ENCODE data around the gene MYO10. TPM values are rescaled to one million over a fixed set of nuclear protein-coding genes. Genes with fewer than 3 reads are reported as not detected.

MYO10 gene
- total RNA-seq, 4 donors from 2014 or later = 51.6 to 190 (median 72.9) TPM

- H3K9me3 ChIP-seq = no peaks in the 10 kb centered on the region
- no peaks in the 10 kb centered on the region for H3K4me1 ChIP-seq
- TF ChIP-seq POLR2A (IDR thresholded peaks at IDR 0.05) = no peak
- no peak for TF ChIP-seq EP300 (IDR thresholded peaks at IDR 0.05; ENCODE audit: low read depth)
- no peak for TF ChIP-seq CTCF (IDR thresholded peaks at IDR 0.05)
- TF ChIP-seq POLR2AphosphoS5 (IDR thresholded peaks at IDR 0.05) = no peak
- no peaks in the 10 kb centered on the region for H3K27me3 ChIP-seq
- intact Hi-C loops (cut with DNase I; ENCODE audit: low total_unique reads) (no loop called here), in situ Hi-C loops (cut with MboI; ENCODE audit: low pct_ligation_motif_present in 1 of 4, low pct_unique_long_range_greater_than_20kb in 1 of 4, low sequenced_read_pairs in 3 of 4) (no loop called here)
- WGBS, 2 donors (ENCODE audit: low coverage in 1 of 2) = 82% methylated on average over 14 of the region's 14 CpGs; no CpG with 5 or more reads in 1 of the 2 donors
- no peak for DNase-seq
- no peak overlapping the region for H3K4me3 ChIP-seq
- H3K27ac ChIP-seq = no peak overlapping the region
- H3K36me3 ChIP-seq = peaks cover 0 to 39% (median 12%) of the 10 kb centered on the region in 4 donors
These were observed 256.2 kb downstream of the MYO10 start for GRCh38 chr5:16679863-16680262.

DNA sequence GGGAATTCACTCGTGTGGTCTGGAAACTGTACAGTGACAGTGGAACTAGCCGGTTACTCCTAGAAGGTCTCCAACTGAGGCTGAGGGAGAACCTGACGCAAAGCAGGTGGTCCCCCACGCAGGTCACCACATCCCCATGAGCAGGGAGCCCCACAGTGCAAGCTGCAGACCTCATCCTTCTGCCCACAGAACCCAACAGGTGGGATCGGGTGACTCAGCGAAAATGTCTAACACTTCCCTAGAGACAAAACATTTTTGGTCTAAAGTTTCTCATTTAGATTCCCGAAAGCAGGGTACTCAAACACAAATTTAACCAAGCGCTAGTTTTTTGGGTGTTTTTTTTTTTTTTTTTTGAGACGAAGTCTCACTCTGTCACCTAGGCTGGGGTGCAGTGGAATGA, 256.9 kb downstream of the MYO10 start:
- Histone ChIP-seq H3K4me1 (no peaks in the 10 kb centered on the region), H3K27ac (no peak overlapping the region), H3K36me3 (peaks cover 0 to 41% (median 11%) of the 10 kb centered on the region in 4 donors), H3K9me3 (no peaks in the 10 kb centered on the region), H3K4me3 (no peak overlapping the region), H3K27me3 (no peaks in the 10 kb centered on the region)
- in situ Hi-C loops (cut with MboI; ENCODE audit: low pct_ligation_motif_present in 1 of 4, low pct_unique_long_range_greater_than_20kb in 1 of 4, low sequenced_read_pairs in 3 of 4) = no loop called here
- DNase-seq = no peak
- intact Hi-C loops (cut with DNase I; ENCODE audit: low total_unique reads) = no loop called here
- 88 to 93% methylated on average over 3 to 9 of the region's 9 CpGs for WGBS, 2 donors (ENCODE audit: low coverage in 1 of 2)
- TF ChIP-seq POLR2AphosphoS5 (IDR thresholded peaks at IDR 0.05) (no peak), POLR2A (IDR thresholded peaks at IDR 0.05) (no peak), EP300 (IDR thresholded peaks at IDR 0.05; ENCODE audit: low read depth) (no peak)

DNA sequence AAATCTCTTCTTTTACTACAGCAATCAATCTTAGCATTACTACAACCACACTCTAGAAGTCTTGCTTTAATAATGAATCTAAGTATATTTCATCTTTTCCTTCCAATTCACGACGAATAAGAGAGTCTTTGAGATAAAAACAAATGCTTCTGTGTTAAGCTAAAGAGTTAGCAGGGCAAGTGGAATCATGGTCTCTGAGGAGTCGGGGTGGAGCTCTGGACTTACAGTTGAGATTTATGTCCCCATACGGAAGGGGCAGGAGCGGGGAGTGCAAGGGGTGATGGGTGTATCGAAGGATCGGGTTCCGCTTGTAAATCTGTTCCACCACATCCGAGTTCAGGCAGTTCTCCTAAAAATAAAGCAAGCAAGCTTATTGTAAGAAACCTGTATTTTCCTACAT, 260.3 kb downstream of the MYO10 start:
- intact Hi-C loops (cut with DNase I; ENCODE audit: low total_unique reads) (no loop called here), in situ Hi-C loops (cut with MboI; ENCODE audit: low pct_ligation_motif_present in 1 of 4, low pct_unique_long_range_greater_than_20kb in 1 of 4, low sequenced_read_pairs in 3 of 4) (no loop called here)
- 76% methylated on average over 9 of the region's 9 CpGs; no CpG with 5 or more reads in 1 of the 2 donors for WGBS, 2 donors (ENCODE audit: low coverage in 1 of 2)

DNA sequence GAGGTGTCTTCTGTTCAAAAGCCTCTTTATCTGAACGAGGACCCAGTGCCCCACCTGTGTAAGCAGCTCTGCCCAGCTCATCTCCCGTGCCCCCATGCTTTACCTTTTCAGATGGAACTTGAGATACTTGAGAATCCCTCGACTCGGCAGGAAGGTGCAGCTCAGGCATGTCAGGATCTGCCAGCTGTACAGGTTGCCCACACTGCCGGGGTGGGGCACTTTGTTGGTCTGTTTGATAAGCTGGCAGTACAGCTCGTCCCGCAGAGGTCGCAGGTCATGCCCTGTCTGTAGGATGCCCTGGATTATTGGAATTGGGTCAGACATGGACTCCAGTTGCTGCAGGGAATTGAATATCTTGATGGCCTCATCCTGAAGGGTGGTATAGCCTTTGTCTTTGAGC, 261.3 kb downstream of the MYO10 start:
- H3K36me3 ChIP-seq = peaks cover 0 to 15% (median under 1%) of the 10 kb centered on the region in 4 donors
- no peaks in the 10 kb centered on the region for H3K9me3 ChIP-seq
- intact Hi-C loops (cut with DNase I; ENCODE audit: low total_unique reads) (no loop called here), in situ Hi-C loops (cut with MboI; ENCODE audit: low pct_ligation_motif_present in 1 of 4, low pct_unique_long_range_greater_than_20kb in 1 of 4, low sequenced_read_pairs in 3 of 4) (loop anchor here in 2 of 4 donors (25.0 kb wide), 2 partner anchors 187 to 512 kb away; no protein-coding TSS in a partner anchor)
- H3K27ac ChIP-seq = no peak overlapping the region
- no peak for DNase-seq
- H3K27me3 ChIP-seq = no peaks in the 10 kb centered on the region
- no peaks in the 10 kb centered on the region for H3K4me1 ChIP-seq
- H3K4me3 ChIP-seq = no peak overlapping the region
- WGBS, 2 donors (ENCODE audit: low coverage in 1 of 2) = 69% methylated on average over 8 of the region's 8 CpGs; no CpG with 5 or more reads in 1 of the 2 donors
- no peak for TF ChIP-seq CTCF (IDR thresholded peaks at IDR 0.05)
- TF ChIP-seq POLR2AphosphoS5 (IDR thresholded peaks at IDR 0.05) = no peak
- no peak for TF ChIP-seq EP300 (IDR thresholded peaks at IDR 0.05; ENCODE audit: low read depth)
- no peak for TF ChIP-seq POLR2A (IDR thresholded peaks at IDR 0.05)

More for the DNA sequence above, 260.3 kb downstream of the MYO10 start:
- H3K4me1 ChIP-seq = no peaks in the 10 kb centered on the region
- H3K27ac ChIP-seq = no peak overlapping the region
- H3K27me3 ChIP-seq = no peaks in the 10 kb centered on the region
- TF ChIP-seq EP300 (IDR thresholded peaks at IDR 0.05; ENCODE audit: low read depth) (no peak), POLR2AphosphoS5 (IDR thresholded peaks at IDR 0.05) (no peak), POLR2A (IDR thresholded peaks at IDR 0.05) (no peak), CTCF (IDR thresholded peaks at IDR 0.05) (no peak)
- H3K36me3 ChIP-seq = peaks cover 0 to 20% (median 4%) of the 10 kb centered on the region in 4 donors
- no peak overlapping the region for H3K4me3 ChIP-seq
- DNase-seq = no peak
- no peaks in the 10 kb centered on the region for H3K9me3 ChIP-seq
